ENCODE results near the gene CASP8. TPM values are rescaled to one million over a fixed set of nuclear protein-coding genes. Genes with fewer than 3 reads are reported as not detected.

CASP8 gene
- total and polyA plus RNA-seq, 2 donors (not counting 3 experiments of a cell fraction or from before 2014, with no cell fraction given) = 5.3 to 5.8 TPM

GRCh38 chr2:201255408-201256033 lies 4.8 kb upstream of the CASP8 start:
- ChIA-PET POLR2A (no interaction called here), CTCF (interaction anchor here (1.3 to 4.6 kb wide), 3 partner anchors 10 to 109 kb away, joined by 3 to 17 read pairs (median 5); no protein-coding TSS in a partner anchor)
- H3K9ac ChIP-seq (replicated peaks; ENCODE audit: extremely low read depth, insufficient read depth, low read length) = no peak overlapping the region
- no peaks in the 10 kb centered on the region for H3K9me1 ChIP-seq (replicated peaks; ENCODE audit: control insufficient read depth, extremely low read depth, insufficient read depth, low read length)
- H3K4me2 ChIP-seq (ENCODE audit: insufficient read depth, low read length) = no peak overlapping the region
- H3K9me3 ChIP-seq (replicated peaks; ENCODE audit: control insufficient read depth, insufficient read depth, low read length) = no peaks in the 10 kb centered on the region
- H3K4me1 ChIP-seq (ENCODE audit: control insufficient read depth, extremely low read depth, insufficient read depth, low read length) = peaks cover 28% of the 10 kb centered on the region
- no peak overlapping the region for H3K27ac ChIP-seq (ENCODE audit: insufficient read depth, low read depth, low read length)
- TF ChIP-seq POLR2A (IDR thresholded peaks at IDR 0.05; ENCODE audit: low read depth, low read length) (no peak), MYC (IDR thresholded peaks at IDR 0.05; ENCODE audit: low read depth, low read length) (no peak), FOS (IDR thresholded peaks at IDR 0.05; ENCODE audit: borderline replicate concordance, insufficient read depth, low read length) (no peak), JUN (IDR thresholded peaks at IDR 0.05; ENCODE audit: borderline replicate concordance, insufficient read depth, insufficient read length, low read depth) (no peak), CTCF (IDR thresholded peaks at IDR 0.05; ENCODE audit: extremely low read depth in 1 of 2, insufficient read depth in 1 of 2, low read depth in 1 of 2, low read length in 2 of 2) (no peak), POLR2AphosphoS5 (IDR thresholded peaks at IDR 0.05; ENCODE audit: insufficient read depth, low read depth, low read length) (no peak), EZH2 (IDR thresholded peaks at IDR 0.05; ENCODE audit: borderline replicate concordance, low read depth, low read length, severe bottlenecking) (no peak), GATA2 (IDR thresholded peaks at IDR 0.05; ENCODE audit: insufficient read depth, insufficient read length, low read depth, low read length) (no peak), MAX (IDR thresholded peaks at IDR 0.05; ENCODE audit: insufficient read depth, insufficient read length) (no peak)
- peaks cover 10% of the 10 kb centered on the region for H3K79me2 ChIP-seq (ENCODE audit: control insufficient read depth, insufficient read depth, low read length)
- intact Hi-C loops (cut with micrococcal nuclease) = loop anchor here (5.0 kb wide), 3 partner anchors 107 to 442 kb away; partner anchors contain the start of gene MPP4
- peaks cover 0 to under 1% of the 10 kb centered on the region in 2 experiments for H3K27me3 ChIP-seq (ENCODE audit: control insufficient read depth in 2 of 2, insufficient read depth in 2 of 2, low read length in 2 of 2)
- no peak overlapping the region for H2AFZ ChIP-seq (ENCODE audit: low read depth, low read length)
- no TSS peak for BruUV-seq (replicated peaks)
- no peak for FAIRE-seq
- H4K20me1 ChIP-seq (replicated peaks; ENCODE audit: control insufficient read depth, extremely low read depth, insufficient read depth, low read length) = no peaks in the 10 kb centered on the region
- DNase-seq (ENCODE audit: low read depth, low spot score) = no peak
- no peak overlapping the region for H3K4me3 ChIP-seq (replicated peaks in 1 of 3; ENCODE audit: insufficient read depth in 1 of 3, low read depth in 1 of 3, low read length in 3 of 3)
- dilution Hi-C loops (cut with MboI; ENCODE audit: extremely low pct_ligation_motif_present, low sequenced_read_pairs) = no loop called here
- no peaks in the 10 kb centered on the region for H3K36me3 ChIP-seq (ENCODE audit: control insufficient read depth in 2 of 2, extremely low read depth in 1 of 2, insufficient read depth in 2 of 2, low read length in 2 of 2)
